Measurements from ENCODE around the gene PFDN2.

DNA sequence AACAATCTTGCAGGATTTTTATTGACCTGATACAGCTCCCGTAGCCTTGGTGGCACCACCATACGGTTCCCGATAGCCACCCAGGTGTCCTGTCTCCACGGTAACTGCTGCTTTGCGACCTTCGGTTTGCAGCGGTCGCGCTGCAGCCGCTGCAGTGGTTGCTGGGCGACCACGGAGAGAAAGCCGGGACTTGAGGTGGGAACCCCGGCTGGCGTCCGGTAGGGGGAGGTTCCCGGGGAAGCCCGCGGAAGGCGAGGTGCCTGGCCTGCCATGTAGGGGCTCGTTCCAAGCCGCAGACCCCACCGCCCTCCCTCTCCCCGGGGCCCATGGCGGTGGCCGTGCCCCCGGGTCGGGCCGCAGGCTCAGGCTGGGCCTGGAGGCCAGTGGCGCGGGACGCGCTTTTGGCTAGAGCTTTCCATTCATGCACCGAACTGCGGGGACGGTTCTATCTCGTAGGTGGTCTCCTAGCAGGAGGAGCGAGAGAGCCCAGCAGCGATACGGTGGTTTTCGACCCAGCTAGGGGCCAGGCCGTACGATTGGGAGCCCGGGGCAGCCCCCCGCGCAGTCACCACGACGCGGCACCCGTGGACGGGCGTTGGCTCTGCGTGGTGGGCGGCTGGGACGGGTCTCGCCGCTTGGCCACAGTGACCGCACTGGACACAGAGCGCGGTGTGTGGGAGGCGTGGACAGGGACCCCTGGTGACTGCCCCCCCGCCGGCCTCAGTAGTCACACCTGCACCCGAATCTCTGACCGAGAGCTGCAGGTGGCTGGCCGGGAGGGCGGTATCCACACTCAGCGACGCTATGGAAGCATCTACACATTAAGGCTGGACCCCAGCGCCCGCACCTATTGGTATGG is 19.4 kb downstream of the PFDN2 start, which contains the start of gene KLHDC9:
- TF ChIP-seq, protein P1, sequence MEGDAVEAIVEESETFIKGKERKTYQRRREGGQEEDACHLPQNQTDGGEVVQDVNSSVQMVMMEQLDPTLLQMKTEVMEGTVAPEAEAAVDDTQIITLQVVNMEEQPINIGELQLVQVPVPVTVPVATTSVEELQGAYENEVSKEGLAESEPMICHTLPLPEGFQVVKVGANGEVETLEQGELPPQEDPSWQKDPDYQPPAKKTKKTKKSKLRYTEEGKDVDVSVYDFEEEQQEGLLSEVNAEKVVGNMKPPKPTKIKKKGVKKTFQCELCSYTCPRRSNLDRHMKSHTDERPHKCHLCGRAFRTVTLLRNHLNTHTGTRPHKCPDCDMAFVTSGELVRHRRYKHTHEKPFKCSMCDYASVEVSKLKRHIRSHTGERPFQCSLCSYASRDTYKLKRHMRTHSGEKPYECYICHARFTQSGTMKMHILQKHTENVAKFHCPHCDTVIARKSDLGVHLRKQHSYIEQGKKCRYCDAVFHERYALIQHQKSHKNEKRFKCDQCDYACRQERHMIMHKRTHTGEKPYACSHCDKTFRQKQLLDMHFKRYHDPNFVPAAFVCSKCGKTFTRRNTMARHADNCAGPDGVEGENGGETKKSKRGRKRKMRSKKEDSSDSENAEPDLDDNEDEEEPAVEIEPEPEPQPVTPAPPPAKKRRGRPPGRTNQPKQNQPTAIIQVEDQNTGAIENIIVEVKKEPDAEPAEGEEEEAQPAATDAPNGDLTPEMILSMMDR (IDR thresholded peaks at IDR 0.05 in 8 of 11, conservative IDR thresholded peaks at IDR 0.05 in 3 of 11): peak in 3 of 11 experiments; percentile 14 to 47 (median 25)
- TF ChIP-seq POLR2AphosphoS5 (IDR thresholded peaks at IDR 0.05) (peak; percentile 32 to 76 (median 75)), POLR2A (IDR thresholded peaks at IDR 0.05) (no peak)
